Loucy (cell line): ENCODE results near the gene PCDHA9.

Source experiments
- EZH2phosphoT487 ChIP-seq: fragments of 200-600 bp; IDR thresholded peaks from 2 replicates; pipeline ENCODE4 v1.6.1; 2018; ENCODE audit warnings: antibody characterized with exemption, mild to moderate bottlenecking, moderate library complexity, borderline replicate concordance
- TF ChIP-seq, protein P1 (sequence below): fragments of 200-600 bp; sonication (generic); conservative IDR thresholded peaks from 2 replicates; pipeline ENCODE4 v1.5.1; 2014; ENCODE audit warnings: mild to moderate bottlenecking, antibody characterized with exemption, low read length

DNA sequence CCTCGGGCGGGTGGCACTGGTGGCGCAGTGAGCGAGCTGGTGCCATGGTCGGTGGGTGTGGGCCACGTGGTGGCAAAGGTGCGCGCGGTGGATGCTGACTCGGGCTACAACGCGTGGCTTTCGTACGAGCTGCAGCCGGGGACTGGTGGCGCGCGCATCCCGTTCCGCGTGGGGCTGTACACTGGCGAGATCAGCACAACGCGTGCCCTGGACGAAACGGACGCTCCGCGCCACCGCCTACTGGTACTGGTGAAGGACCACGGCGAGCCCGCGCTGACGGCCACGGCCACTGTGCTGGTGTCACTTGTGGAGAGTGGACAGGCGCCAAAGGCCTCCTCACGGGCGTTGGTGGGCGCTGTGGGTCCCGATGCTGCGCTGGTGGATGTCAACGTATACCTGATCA is 39.3 kb upstream of the PCDHA9 start:
- TF ChIP-seq, protein P1, sequence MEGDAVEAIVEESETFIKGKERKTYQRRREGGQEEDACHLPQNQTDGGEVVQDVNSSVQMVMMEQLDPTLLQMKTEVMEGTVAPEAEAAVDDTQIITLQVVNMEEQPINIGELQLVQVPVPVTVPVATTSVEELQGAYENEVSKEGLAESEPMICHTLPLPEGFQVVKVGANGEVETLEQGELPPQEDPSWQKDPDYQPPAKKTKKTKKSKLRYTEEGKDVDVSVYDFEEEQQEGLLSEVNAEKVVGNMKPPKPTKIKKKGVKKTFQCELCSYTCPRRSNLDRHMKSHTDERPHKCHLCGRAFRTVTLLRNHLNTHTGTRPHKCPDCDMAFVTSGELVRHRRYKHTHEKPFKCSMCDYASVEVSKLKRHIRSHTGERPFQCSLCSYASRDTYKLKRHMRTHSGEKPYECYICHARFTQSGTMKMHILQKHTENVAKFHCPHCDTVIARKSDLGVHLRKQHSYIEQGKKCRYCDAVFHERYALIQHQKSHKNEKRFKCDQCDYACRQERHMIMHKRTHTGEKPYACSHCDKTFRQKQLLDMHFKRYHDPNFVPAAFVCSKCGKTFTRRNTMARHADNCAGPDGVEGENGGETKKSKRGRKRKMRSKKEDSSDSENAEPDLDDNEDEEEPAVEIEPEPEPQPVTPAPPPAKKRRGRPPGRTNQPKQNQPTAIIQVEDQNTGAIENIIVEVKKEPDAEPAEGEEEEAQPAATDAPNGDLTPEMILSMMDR: no peak
- no peak for TF ChIP-seq EZH2phosphoT487
